ENCODE measurements around the gene ATP6V1B1.

Gene ATP6V1B1

DNA sequence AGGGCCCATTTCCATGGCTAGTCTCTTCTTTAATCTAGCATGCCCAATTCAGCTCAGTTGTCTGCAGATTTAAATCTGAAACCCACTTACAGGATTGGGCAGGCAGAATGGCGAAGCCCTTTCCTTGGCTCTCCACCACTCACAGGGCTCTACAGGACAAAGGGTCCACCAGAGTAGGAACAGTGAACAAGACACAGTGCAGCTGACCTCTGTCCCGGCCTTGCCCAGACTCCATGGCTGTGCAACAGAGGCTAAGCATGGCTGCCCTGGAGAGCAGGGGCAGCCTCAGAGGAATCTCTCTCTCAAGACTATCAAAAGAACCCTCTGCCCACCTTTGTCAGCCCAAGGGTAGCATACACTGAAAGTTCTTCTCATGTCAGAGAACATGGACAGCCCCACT is 9.7 kb upstream of the ATP6V1B1 start:
- no peak for DNase-seq (ENCODE audit: low read depth, low spot score)

DNA sequence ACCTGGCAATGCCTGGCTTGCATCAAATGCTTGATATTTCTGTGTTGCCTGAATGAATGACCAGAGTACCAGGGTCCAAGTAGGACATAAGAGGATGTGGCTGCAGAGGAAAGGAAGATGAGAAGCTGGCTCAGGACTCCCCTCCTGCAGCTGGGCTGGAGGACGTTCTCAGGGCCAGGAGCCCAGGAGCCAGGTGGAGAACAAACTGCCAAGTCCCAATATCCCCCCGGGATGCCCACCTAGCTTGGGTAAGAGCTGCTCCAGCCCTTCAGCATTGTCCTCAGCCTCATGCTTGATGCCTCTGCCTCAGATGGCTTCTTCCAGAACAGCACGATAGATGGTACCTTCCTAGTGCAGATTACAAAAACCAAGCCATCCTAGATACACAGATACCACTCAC is 8.6 kb upstream of the ATP6V1B1 start:
- DNase-seq (ENCODE audit: low read depth, low spot score): no peak

- DNase-seq (ENCODE audit: low read depth, low spot score): no peak
Measured at GRCh38 chr2:70927641-70928040, 8.1 kb upstream of the ATP6V1B1 start.

DNA sequence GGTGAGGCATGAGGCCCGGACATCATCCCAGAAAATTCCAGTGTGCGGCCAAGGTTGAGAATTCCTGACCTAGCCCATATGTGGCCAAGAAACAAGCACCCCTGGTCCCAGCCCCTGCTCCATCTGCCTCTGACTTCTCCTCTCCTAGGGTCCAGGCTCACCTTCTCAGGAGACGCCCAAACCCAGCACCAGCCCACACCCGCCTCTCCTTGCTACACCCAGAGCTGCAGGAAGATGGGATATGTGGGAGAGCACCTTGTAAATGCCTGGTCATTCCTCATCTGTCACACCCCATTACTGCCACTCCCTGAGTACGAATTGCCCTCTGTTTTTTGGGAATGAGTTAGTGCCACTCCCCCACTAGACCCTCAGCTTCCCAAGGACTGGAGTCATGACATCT is 7.3 kb upstream of the ATP6V1B1 start:
- DNase-seq (ENCODE audit: low read depth, low spot score): no peak

GRCh38 chr2:70930371-70931329 is 5.0 kb upstream of the ATP6V1B1 start:
- DNase-seq (ENCODE audit: low read depth, low spot score): no peak

DNA sequence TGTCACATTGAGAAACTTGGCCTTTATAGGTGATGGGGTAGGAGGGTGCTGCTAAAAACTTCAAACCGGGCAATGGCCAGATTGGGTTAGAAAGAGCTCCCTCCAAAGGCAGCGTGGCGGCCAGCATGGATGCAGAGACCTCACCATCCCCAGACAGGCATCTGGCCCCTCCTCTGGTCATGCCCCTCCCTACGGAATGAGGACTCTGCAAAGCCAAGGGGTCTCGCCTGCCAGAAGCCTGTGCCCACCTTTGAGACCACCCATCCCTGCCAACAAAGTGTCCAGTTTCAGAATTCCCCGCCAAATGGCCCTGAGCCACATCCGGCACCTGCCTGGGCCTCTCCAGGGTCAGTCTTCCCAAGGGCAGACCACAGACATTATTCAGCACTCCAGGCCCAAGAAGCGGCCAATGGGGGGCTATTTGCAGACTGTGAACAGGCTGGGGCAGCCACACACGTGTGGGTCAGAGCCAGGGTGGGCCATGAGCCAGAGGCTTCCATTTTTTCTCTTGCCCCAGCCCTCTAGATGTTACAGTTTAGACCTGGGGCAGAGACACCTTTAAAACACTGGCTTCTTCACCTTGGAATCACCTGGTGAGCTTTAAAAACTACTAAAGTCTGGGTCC is 4.2 kb upstream of the ATP6V1B1 start:
- no peak for DNase-seq (ENCODE audit: low read depth, low spot score)

GRCh38 chr2:70932631-70933230 is 3.0 kb upstream of the ATP6V1B1 start:
- no peak for DNase-seq (ENCODE audit: low read depth, low spot score)

- DNase-seq (ENCODE audit: low read depth, low spot score): no peak
Measured at GRCh38 chr2:70934981-70935380, 719 bp upstream of the ATP6V1B1 start.

GRCh38 chr2:70936165-70936978 is 672 bp downstream of the ATP6V1B1 start:
- no peak for DNase-seq (ENCODE audit: low read depth, low spot score)

DNA sequence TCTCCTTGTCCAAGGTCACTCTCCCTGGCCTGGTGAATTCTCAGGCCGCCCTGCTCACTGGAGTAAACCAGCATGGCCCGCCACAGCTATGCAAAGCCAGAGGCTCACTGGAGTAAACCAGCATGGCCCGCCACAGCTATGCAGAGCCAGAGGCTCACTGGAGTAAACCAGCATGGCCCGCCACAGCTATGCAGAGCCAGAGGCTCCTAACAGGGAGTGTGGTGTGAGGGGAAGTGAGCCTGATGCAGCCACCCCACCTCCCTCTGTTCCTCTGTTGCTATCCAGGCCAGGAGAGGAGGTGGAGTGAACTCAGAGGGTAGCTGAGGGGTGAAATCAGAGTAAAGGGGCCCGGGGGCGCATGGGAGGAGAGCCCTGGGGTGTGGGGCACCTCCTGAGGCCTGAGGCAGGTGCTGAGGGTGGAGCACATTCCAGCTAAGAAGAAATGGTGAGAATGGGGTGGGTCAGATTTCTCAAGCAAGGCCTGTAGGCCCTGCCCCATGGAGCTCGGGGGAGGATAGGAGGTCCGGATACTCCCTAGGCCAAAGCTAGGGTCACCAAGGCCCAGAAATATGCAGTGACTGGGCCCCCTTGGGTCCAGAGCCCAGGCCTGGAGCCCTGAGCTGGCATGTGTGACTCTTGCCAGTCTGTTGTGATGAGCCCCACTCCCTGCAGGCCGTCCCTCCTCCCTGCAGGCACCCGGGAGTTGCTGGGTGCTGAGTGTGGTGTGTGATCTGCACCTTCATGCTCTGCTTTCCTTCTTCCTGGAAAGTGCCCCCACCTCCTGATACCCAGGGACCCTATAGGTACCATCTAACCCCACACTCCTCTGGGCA is 1.5 kb downstream of the ATP6V1B1 start:
- no peak for DNase-seq (ENCODE audit: low read depth, low spot score)

DNA sequence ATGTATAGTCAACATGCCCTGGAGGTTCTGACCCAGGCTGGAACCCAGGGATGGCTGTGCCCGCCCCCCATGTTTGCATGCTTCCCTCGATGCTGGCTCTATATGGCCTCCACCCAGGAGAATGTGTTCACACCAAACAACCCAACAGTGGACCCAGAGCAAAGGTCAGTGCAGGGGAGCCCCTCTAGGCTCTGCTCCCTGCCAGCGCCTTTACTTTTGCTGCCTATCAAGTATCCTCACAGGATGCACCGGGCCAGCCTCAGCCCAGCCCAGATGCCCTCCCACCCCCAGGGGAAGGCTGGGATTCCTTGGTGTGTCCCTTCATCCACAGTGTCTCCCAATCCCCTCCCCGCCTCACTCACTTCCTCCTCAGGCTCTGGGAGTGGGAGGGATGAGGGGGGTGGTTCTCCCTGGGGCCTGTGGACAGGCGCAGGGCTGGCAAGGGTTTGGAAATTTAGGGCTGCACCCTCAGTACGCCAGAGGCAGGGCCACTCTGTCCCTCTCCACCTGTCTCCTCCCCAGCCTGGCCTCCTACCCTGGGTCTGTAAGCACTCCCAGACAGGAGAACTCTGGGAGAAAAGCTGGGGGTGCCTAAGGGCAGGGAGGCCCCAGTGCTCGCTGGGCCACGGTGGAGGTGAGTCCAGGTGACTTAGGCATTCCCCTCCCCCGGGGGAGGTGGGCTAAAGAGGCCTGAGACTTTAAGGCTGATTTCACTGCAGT is 2.3 kb downstream of the ATP6V1B1 start:
- no peak for DNase-seq (ENCODE audit: low read depth, low spot score)

GRCh38 chr2:70938586-70938950 is 2.9 kb downstream of the ATP6V1B1 start:
- no peak for DNase-seq (ENCODE audit: low read depth, low spot score)

- no peak for DNase-seq (ENCODE audit: low read depth, low spot score)
Measured at GRCh38 chr2:70939001-70939838, 3.5 kb downstream of the ATP6V1B1 start.

- DNase-seq (ENCODE audit: low read depth, low spot score): no peak
Measured at GRCh38 chr2:70939839-70940580, 4.3 kb downstream of the ATP6V1B1 start.

GRCh38 chr2:70941186-70941585 is 5.5 kb downstream of the ATP6V1B1 start:
- no peak for DNase-seq (ENCODE audit: low read depth, low spot score)

GRCh38 chr2:70941701-70942100 is 6.0 kb downstream of the ATP6V1B1 start:
- no peak for DNase-seq (ENCODE audit: low read depth, low spot score)

DNA sequence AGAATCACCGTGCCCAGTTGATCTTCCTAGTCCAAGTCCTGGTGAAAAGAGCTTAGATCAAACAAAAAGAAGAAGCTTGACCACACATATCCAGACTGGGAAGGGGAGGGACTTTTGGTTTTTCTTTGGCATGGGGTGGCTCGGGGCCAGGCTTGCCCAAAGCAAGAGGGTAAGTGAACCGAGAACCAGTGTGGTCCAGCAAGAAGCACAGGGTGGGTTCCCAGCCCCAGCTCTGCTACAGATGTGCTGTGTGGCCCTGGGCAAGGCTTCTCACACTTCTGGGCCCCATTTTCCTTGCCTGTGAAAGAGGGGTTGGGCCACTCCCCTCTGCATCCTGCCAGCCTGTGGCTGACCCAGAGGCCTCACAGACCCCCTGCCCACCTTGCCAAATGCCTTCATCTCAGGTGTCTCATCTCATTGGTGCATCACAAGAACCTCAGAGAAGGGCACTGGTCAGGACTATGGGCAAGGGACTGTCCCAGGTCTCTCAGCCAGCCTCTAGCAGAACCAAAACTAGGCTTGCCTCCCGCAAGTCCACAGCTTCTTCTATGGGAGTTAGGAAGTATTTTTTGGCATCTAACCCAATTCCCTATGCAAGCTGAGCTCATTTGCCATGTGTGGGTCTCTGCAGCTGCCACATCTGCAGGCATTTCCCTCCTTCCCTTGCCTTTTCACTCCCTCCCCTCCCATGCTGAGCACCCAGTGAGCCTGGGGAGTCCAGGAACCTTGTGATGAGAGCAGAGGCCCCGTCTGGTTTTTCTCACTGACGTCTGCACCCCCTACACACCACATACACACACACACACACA is 6.9 kb downstream of the ATP6V1B1 start:
- no peak for DNase-seq (ENCODE audit: low read depth, low spot score)

All from activated naive CD8-positive, alpha-beta T cell treated with anti-CD3 and anti-CD28 coated beads, Interleukin-2, amount 50 U/mL, for 16 hours (primary cell).